Ishikawa (cell line): ENCODE measurements around the gene DSG2.

Source experiments
- CEBPB ChIP-seq: IDR thresholded peaks from 2 replicates; pipeline ENCODE4 v1.6.1; 2012
- CREB1 ChIP-seq: IDR thresholded peaks from 2 replicates; pipeline ENCODE4 v1.6.1; 2012; ENCODE audit warnings: low read depth
- EGR1 ChIP-seq: IDR thresholded peaks from 2 replicates; pipeline ENCODE4 v1.6.1; 2012
- EP300 ChIP-seq: IDR thresholded peaks from 2 replicates; pipeline ENCODE4 v1.6.1; 2012; ENCODE audit warnings: borderline replicate concordance
- FOXM1 ChIP-seq: IDR thresholded peaks from 2 replicates; pipeline ENCODE4 v1.6.1; 2012; ENCODE audit warnings: low read depth, borderline replicate concordance
- MAX ChIP-seq: IDR thresholded peaks from 2 replicates; pipeline ENCODE4 v1.6.1; 2012
- NFIC ChIP-seq: IDR thresholded peaks from 2 replicates; pipeline ENCODE4 v1.6.1; 2012
- RAD21 ChIP-seq: IDR thresholded peaks from 2 replicates; pipeline ENCODE4 v1.6.1; 2012; ENCODE audit warnings: low read depth
- REST ChIP-seq: IDR thresholded peaks from 2 replicates; pipeline ENCODE4 v1.6.1; 2012; ENCODE audit warnings: low read depth, mild to moderate bottlenecking
- TAF1 ChIP-seq: IDR thresholded peaks from 2 replicates; pipeline ENCODE4 v1.6.1; 2012; ENCODE audit warnings: low read depth, mild to moderate bottlenecking
- TCF12 ChIP-seq: IDR thresholded peaks from 2 replicates; pipeline ENCODE4 v1.6.1; 2012; ENCODE audit warnings: low read depth
- TEAD4 ChIP-seq: IDR thresholded peaks from 2 replicates; pipeline ENCODE4 v1.6.1; 2012
- USF1 ChIP-seq: IDR thresholded peaks from 2 replicates; pipeline ENCODE4 v1.6.1; 2012
- YY1 ChIP-seq: IDR thresholded peaks from 2 replicates; pipeline ENCODE4 v1.6.1; 2012; ENCODE audit warnings: low read depth
- ZBTB7A ChIP-seq: IDR thresholded peaks from 2 replicates; pipeline ENCODE4 v1.6.1; 2012; ENCODE audit warnings: low read depth

DSG2 gene

GRCh38 chr18:31583185-31583854, 85.3 kb downstream of the DSG2 start:
- TF ChIP-seq NFIC: no peak
- no peak for TF ChIP-seq YY1
- TF ChIP-seq TEAD4: no peak
- TF ChIP-seq CEBPB: no peak
- no peak for TF ChIP-seq TCF12
- no peak for TF ChIP-seq USF1
- TF ChIP-seq MAX: no peak
- no peak for TF ChIP-seq EP300
- no peak for TF ChIP-seq EGR1
- TF ChIP-seq CREB1: no peak
- no peak for TF ChIP-seq REST
- TF ChIP-seq RAD21: no peak

GRCh38 chr18:31585991-31586390, 88.0 kb downstream of the DSG2 start:
- no peak for TF ChIP-seq ZBTB7A
- no peak for TF ChIP-seq MAX
- TF ChIP-seq TAF1: no peak
- no peak for TF ChIP-seq TEAD4
- no peak for TF ChIP-seq CEBPB
- TF ChIP-seq NFIC: no peak
- TF ChIP-seq REST: no peak
- TF ChIP-seq CREB1: no peak
- no peak for TF ChIP-seq EGR1
- no peak for TF ChIP-seq TCF12
- no peak for TF ChIP-seq USF1
- TF ChIP-seq FOXM1: no peak
- TF ChIP-seq RAD21: no peak
- TF ChIP-seq EP300: no peak
- TF ChIP-seq YY1: no peak

GRCh38 chr18:31586616-31587015, 88.6 kb downstream of the DSG2 start:
- no peak for TF ChIP-seq REST
- TF ChIP-seq USF1: no peak
- no peak for TF ChIP-seq FOXM1
- TF ChIP-seq TCF12: no peak
- no peak for TF ChIP-seq TEAD4
- no peak for TF ChIP-seq MAX
- no peak for TF ChIP-seq EGR1
- no peak for TF ChIP-seq CREB1

- TF ChIP-seq CREB1: no peak
- no peak for TF ChIP-seq FOXM1
- no peak for TF ChIP-seq TEAD4
- no peak for TF ChIP-seq USF1
- no peak for TF ChIP-seq REST
- TF ChIP-seq MAX: no peak
- no peak for TF ChIP-seq NFIC
- no peak for TF ChIP-seq EP300
- no peak for TF ChIP-seq CEBPB
- TF ChIP-seq RAD21: no peak
- TF ChIP-seq ZBTB7A: no peak
- TF ChIP-seq YY1: no peak
- no peak for TF ChIP-seq TCF12
- no peak for TF ChIP-seq EGR1
- TF ChIP-seq TAF1: no peak
Measured at GRCh38 chr18:31587529-31587928, 89.6 kb downstream of the DSG2 start.
